Measurements from ENCODE around the gene UBTD1.
"Not testable (repeated sequence)": the region's sequence is repeated elsewhere in the genome, so short reads cannot be mapped to it uniquely, and the experiment has no call there.

UBTD1 gene

GRCh38 chr10:97515271-97515978 lies 16.7 kb downstream of the UBTD1 start:
- no peak for DNase-seq (ENCODE audit: low read depth)

GRCh38 chr10:97517096-97517750 lies 18.5 kb downstream of the UBTD1 start:
- no peak for DNase-seq (ENCODE audit: low read depth)

GRCh38 chr10:97517778-97518300 lies 19.1 kb downstream of the UBTD1 start:
- DNase-seq (ENCODE audit: low read depth), result no peak

GRCh38 chr10:97518301-97519043 lies 19.7 kb downstream of the UBTD1 start:
- no peak for DNase-seq (ENCODE audit: low read depth)

- no peak for DNase-seq (ENCODE audit: low read depth)
Observed at GRCh38 chr10:97519342-97519741, 20.6 kb downstream of the UBTD1 start.

- DNase-seq (ENCODE audit: low read depth), result no peak
Observed at GRCh38 chr10:97520520-97520919, 21.8 kb downstream of the UBTD1 start.

- no peak for DNase-seq (ENCODE audit: low read depth)
Observed at GRCh38 chr10:97520978-97521761, 22.4 kb downstream of the UBTD1 start.

- no peak for DNase-seq (ENCODE audit: low read depth)
Observed at GRCh38 chr10:97522071-97522470, 23.3 kb downstream of the UBTD1 start.

GRCh38 chr10:97522937-97523336 lies 24.2 kb downstream of the UBTD1 start:
- DNase-seq (ENCODE audit: low read depth), result no peak

- no peak for DNase-seq (ENCODE audit: low read depth)
Observed at GRCh38 chr10:97525086-97525485, 26.4 kb downstream of the UBTD1 start.

GRCh38 chr10:97525683-97526110 lies 27.0 kb downstream of the UBTD1 start:
- no peak for DNase-seq (ENCODE audit: low read depth)

- not testable (repeated sequence) for DNase-seq (ENCODE audit: low read depth)
Observed at GRCh38 chr10:97528876-97529275, 30.2 kb downstream of the UBTD1 start.

GRCh38 chr10:97529685-97530465 lies 31.2 kb downstream of the UBTD1 start:
- DNase-seq (ENCODE audit: low read depth), result no peak

GRCh38 chr10:97531401-97531986 lies 32.8 kb downstream of the UBTD1 start:
- DNase-seq (ENCODE audit: low read depth), result no peak

GRCh38 chr10:97532935-97533671 lies 34.4 kb downstream of the UBTD1 start:
- no peak for DNase-seq (ENCODE audit: low read depth)

GRCh38 chr10:97533888-97534287 lies 35.2 kb downstream of the UBTD1 start:
- DNase-seq (ENCODE audit: low read depth), result no peak

GRCh38 chr10:97534746-97535367 lies 36.1 kb downstream of the UBTD1 start:
- peak; percentile 4 for DNase-seq (ENCODE audit: low read depth)

GRCh38 chr10:97537186-97537869 lies 38.6 kb downstream of the UBTD1 start:
- DNase-seq (ENCODE audit: low read depth), result no peak

GRCh38 chr10:97538411-97538810 lies 39.7 kb downstream of the UBTD1 start:
- DNase-seq (ENCODE audit: low read depth), result no peak
